Stimulated activated CD4-positive, alpha-beta T cell treated with anti-CD3 and anti-CD28 coated beads, TNF-alpha, amount 100 ng/mL, for 4 hours (primary cell): ENCODE data around the gene FGFR4.

Experiments used
- DNase-seq, 3 experiments: peaks; one replicate each; pipeline ENCODE4 v3.0.0-alpha.2; 2020; ENCODE audit warnings: low read depth in 3 of 3

Gene FGFR4

DNA sequence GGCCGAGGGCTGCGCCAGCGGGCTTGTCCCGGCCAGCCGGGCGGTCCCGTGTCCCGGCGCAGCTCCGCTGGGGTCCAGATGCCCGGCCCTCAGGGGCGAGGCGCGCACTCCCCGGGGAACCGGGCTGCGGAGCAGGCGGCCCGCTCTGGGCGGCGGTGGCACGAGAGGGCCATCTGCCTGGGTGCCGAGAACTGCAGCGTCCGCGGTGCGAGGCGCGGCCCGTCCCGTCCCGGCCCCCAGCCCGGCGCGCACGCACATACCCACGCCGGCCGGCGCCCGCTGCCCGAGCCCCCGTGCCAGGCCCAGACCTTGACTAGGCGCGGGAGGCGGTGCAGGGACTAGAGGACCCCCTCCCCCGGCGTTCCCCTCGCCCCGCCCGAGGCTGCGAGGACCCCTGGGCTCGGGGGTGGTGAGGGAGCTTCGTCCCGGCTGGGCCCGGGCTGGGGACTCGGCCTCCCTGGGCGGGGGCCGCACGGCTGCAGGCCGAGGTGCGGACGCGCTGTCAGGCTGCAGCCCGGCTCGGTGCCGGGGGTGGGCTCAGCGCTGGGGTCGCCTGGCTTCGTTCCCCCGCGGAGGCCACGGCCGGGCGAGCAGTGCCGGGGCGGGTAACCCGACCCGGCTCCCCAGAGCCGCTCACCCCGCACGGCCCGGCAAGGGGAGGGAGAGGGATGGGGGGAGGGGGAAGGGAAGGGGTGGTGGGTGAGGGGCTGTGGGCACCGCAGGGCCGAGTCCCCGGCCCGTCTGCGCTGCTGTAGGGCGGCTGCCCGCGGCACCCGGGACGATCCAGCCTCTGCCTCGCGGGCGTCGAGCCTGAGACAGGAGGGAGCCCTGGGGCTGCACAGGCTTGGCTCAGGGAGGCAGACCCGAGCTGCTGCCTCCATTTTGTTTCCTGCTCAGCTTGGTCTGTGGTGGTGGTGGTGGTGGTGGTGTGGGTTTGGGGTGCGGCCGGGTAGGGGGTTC is 45.7 kb downstream of the FGFR4 start:
- DNase-seq, result no peak

DNA sequence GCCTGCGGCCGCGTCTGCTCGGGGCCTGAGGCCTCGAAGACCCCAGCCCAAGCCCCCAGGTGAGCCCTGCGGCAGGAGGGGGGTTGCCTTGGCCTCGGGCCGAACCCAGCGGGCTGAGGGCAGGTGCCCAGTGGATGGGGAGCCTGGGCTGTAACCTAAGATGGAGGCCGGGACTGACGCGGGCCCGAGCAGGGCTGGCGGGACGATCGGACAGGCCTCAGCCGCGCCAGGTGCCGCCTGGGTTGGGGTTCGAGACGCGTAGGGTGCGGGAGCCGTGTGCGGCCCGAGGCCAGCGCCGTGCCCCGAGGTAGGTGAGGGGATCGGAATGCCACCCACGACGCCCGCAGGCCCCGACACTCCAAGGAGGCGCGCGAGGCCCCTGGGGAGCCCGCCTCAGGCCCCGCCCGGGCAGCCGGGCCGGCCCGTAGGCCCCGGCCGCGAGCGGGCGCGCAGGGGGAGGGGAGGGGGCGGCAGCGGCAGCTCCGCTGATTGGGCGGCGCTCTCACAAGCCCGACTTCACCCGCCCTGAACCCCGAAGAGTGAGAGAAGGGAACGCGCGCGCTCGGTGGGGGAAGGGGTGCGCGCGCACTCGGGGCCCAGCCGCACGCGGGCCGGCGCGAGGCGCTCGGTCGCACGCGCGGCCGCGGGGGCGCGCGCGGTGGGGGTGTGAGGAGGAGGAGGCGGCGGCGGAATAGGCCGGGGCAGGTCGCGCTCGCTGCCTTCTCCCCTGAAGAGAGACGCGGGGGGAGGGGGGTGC is 46.6 kb downstream of the FGFR4 start, which contains the start of gene NSD1:
Gene NSD1, plus strand, starts transcription at position 678 of the 757 bp plus-strand sequence. CDS start 1,331 bp downstream, outside the sequence.
- DNase-seq, result peak; percentile 81 to 87 (median 85)

DNA sequence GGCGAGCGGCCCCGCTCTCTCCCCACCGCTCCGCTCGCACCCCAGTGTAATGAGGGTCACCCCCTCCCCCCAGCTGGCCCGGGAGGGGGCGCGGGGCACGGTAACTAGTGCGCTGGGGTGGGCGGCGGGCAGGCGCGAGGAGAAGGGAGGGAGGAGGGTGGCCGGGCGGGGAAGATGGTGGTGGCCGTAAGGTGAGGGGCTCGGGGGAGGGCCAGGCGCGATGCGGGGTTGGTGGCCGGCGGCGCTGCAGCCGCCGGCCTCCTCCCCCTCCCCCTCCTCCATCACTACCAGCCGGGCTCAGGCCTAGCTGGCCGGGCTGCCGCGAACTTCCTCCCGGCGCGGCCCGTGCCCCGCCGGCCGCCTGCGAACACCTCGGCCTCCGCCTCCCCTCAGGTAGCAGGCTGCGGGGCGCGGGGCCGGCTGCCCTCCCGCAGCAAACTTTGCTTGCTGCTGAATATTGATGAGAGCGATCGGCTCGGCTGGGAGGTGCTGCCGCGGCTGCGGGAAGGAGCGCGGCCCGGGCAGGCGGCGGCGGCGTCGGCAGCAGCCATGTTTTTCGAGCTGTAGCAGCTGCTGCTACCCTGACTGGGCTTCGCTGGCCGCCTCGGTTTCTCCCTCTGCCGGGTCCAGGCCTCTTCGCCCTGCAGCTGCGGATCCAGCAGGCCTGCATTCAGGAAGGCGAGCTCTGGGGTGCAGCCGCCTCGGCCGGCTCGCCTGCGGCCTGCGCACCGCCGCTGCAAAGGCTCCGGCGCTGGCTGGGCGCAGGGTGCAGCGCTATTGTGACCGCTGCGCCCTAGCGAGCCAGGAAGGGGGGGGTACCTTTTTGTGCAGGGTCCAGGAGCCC is 47.4 kb downstream of the FGFR4 start:
- DNase-seq, result peak in 2 of 3 experiments; percentile 18 to 36

DNA sequence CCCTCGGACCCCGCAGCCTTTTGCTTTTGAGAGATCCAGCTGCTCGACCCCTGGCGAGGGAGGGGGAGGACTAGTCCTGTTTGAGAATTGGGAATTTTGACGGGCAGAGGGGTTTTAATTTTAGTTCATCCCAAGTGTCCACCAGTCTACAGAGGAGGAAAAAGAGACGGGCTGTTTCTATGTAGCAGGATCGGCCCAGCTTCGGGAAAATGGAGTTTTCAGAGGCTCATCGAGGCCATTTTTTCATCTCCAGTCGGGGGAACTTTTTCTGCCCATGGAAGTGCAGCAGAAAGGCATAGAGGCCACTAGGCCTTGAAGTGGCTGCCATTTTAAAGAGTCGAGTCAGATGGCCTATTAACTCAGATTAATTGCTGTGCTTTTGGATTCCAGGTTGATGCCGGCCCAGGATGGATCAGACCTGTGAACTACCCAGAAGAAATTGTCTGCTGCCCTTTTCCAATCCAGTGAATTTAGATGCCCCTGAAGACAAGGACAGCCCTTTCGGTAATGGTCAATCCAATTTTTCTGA is 48.0 kb downstream of the FGFR4 start:
- no peak for DNase-seq

DNA sequence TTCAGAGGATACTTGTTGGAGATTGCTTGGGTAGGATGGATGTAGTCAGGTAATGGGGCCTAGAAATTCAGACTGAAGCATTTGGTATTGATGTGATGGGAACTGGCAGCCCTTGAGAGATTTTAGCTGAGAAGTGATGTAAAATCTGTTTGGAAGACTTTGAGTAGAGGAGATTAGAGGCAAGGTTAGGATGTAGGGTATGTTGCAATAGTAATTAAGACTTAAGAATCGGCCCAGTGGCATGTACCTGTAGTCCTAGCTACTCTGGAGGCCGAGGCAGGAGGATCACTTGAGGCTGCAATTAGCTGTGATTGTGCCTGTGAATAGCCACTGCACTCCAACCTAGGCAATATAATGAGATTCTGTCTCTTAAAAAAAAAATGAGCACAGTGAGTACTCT is 53.6 kb downstream of the FGFR4 start:
- DNase-seq, result no peak

DNA sequence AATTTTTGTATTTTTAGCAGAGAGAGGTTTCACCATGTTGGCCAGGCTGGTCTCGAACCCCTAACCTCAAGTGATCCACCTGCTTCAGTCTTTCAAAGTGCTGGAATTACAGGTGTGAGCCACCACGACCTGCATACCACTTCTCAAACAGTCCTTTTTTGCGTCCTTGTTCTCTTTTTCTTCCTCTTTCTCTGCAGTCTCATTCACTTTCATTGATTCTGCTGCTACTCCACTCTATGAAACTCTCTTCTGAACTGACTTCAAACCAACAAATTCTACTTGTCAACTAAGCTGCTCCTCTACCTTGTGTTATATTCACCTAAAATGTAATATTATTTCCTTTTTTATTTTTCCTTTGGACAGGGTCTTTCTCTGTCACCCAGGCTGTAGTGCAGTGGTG is 54.8 kb downstream of the FGFR4 start:
- DNase-seq, result no peak

DNA sequence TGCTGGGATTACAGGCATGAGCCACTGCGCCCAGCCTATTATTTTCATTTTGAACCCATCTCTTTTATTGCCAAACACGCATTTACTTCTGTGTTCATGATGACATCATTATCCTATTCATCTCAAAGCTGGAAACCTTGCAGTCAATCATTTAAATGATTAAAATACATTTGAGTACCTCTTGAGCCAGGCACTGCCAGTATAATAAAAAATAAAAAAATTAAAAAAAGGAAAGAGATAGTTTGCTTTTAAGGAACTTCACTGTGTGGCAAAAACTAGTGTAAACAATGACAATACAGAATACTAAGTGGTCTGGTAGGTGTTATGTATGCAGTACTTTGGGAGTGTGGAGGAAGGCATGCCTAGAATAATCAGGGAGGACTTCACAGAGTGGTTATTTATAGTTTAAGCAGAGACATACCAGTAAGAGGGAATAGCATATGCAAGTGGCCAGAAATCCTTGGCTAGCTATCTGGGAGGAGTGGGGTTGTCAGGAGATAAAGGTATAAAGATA is 55.4 kb downstream of the FGFR4 start:
- DNase-seq, result no peak

DNA sequence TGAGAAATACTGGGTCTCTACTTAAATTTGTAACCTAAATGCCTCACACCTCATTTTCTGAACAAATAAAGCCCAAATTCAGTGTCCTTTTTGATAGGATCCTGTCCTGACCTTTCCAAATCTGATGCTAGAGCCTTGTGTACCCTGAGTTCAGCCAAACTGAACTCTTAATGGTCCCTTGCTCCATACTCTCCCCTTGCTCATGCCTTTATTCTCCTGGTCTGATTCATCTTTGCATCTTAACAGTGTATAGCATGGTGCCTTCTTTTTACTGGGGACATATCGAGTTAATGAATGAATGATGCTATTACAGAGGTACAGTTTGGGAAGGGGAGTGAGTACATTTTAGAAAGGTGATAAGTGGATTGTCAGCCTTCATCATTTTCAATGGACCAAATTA is 56.1 kb downstream of the FGFR4 start:
- DNase-seq, result no peak

DNA sequence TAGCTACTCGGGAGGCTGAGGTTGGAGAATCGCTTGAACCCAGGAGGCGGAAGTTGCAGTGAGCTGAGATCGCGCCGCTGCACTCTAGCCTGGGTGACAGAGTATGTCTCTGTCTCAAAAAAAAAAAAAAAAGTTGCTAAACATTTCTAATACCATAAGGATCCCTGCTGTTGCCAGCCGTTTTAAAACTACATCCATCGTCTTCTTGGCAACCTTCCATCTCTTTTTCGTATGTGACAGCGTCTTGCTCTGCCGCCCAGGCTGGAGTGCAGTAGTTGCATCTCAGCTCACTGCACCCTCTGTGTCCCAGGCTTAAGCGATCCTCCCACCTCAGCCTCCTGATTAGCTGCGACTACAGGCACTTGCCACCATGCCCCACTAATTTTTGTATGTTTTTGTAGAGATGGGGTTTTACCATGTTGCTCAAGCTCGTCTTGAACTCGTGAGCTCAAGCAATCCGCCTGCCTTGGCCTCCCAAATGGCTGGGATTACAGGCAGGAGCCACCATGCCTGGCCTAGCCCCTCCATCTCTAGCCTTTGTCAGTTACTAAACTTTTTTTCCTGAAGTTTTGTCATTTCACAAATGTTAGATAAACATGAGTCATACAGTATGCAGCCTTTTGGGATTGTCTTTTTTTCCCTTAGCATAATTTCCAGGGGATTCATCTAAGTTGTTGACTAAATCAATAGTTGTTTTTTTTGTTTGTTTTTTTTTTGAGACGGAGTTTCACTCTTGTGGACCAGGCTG is 60.4 kb downstream of the FGFR4 start:
- DNase-seq, result no peak
